Neural crest cell (in vitro differentiated cells): Measurements from ENCODE around the gene OTUB1. TPM values are rescaled to one million over a fixed set of nuclear protein-coding genes. Genes with fewer than 3 reads are reported as not detected.

Source experiments
- DNase-seq: peaks from one replicate; pipeline ENCODE4 v3.0.0; 2021; ENCODE audit warnings: low read depth, mixed read lengths, low spot score
- H3K27ac Mint-ChIP-seq: one replicate; pipeline ENCODE4 v1.8.0; 2021; ENCODE audit warnings: mild to moderate bottlenecking, mixed read lengths; ENCODE audit not compliant: unreplicated experiment
- H3K27me3 Mint-ChIP-seq: 2 replicates; pipeline ENCODE4 v1.8.0; 2021; ENCODE audit warnings: low read depth, mild to moderate bottlenecking, mixed read lengths
- H3K36me3 Mint-ChIP-seq: 2 replicates; pipeline ENCODE4 v1.8.0; 2021; ENCODE audit warnings: low read depth, mild to moderate bottlenecking, mixed read lengths
- H3K4me1 Mint-ChIP-seq: 2 replicates; pipeline ENCODE4 v1.8.0; 2021; ENCODE audit warnings: mixed read lengths
- H3K4me3 Mint-ChIP-seq: one replicate; pipeline ENCODE4 v1.8.0; 2021; ENCODE audit warnings: mild to moderate bottlenecking, mixed read lengths
- H3K9me3 Mint-ChIP-seq: 2 replicates; pipeline ENCODE4 v1.8.0; 2021; ENCODE audit warnings: mixed read lengths
- CTCF ChIP-seq: fragments of 200-600 bp; sonication (generic); conservative IDR thresholded peaks from 2 replicates; pipeline ENCODE4 v1.5.0; 2021; ENCODE audit warnings: antibody characterized with exemption, mild to moderate bottlenecking
- total RNA-seq: library from RNA; stranded (reverse); gene quantifications from 2 replicates; pipeline ENCODE4 v1.2.1, GENCODE V29; 2021

Gene OTUB1
- total RNA-seq, 1 donor from 2014 or later: 124 TPM

DNA sequence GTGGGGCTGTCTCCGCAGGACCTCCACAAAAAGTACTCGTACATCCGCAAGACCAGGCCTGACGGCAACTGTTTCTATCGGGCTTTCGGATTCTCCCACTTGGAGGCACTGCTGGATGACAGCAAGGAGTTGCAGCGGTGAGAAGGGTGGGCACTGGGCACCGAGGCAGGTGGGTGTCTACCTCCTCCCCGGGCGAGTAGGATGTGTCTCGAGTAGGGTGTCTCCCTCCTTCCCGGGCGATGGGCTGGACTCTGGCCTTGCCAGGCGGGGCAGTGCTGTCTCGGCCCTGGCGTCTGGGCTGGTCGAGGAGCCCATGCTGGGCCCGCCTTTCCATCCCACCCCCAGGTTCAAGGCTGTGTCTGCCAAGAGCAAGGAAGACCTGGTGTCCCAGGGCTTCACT lies 10.3 kb downstream of the OTUB1 start:
- no peak for TF ChIP-seq CTCF
- Mint-ChIP-seq H3K27ac (no peak overlapping the region), H3K9me3 (no peaks in the 10 kb centered on the region), H3K36me3 (peaks cover 10% of the 10 kb centered on the region), H3K4me3 (no peak overlapping the region), H3K27me3 (peaks cover 5% of the 10 kb centered on the region), H3K4me1 (peaks cover 10% of the 10 kb centered on the region)
- DNase-seq: no peak

GRCh38 chr11:63997104-63997700 lies 11.0 kb downstream of the OTUB1 start:
- Mint-ChIP-seq H3K4me3 (peak overlapping the region; percentile 19), H3K4me1 (peaks cover 15% of the 10 kb centered on the region), H3K36me3 (peaks cover 8% of the 10 kb centered on the region), H3K9me3 (no peaks in the 10 kb centered on the region), H3K27me3 (peaks cover 10% of the 10 kb centered on the region), H3K27ac (no peak overlapping the region)
- TF ChIP-seq CTCF: no peak
- no peak for DNase-seq

GRCh38 chr11:63997801-63998337 lies 11.6 kb downstream of the OTUB1 start:
- Mint-ChIP-seq H3K9me3 (no peaks in the 10 kb centered on the region), H3K27ac (peak overlapping the region; percentile 88), H3K36me3 (peaks cover 7% of the 10 kb centered on the region), H3K4me1 (peaks cover 14% of the 10 kb centered on the region), H3K27me3 (peaks cover 10% of the 10 kb centered on the region), H3K4me3 (no peak overlapping the region)
- DNase-seq: no peak
- TF ChIP-seq CTCF: no peak

DNA sequence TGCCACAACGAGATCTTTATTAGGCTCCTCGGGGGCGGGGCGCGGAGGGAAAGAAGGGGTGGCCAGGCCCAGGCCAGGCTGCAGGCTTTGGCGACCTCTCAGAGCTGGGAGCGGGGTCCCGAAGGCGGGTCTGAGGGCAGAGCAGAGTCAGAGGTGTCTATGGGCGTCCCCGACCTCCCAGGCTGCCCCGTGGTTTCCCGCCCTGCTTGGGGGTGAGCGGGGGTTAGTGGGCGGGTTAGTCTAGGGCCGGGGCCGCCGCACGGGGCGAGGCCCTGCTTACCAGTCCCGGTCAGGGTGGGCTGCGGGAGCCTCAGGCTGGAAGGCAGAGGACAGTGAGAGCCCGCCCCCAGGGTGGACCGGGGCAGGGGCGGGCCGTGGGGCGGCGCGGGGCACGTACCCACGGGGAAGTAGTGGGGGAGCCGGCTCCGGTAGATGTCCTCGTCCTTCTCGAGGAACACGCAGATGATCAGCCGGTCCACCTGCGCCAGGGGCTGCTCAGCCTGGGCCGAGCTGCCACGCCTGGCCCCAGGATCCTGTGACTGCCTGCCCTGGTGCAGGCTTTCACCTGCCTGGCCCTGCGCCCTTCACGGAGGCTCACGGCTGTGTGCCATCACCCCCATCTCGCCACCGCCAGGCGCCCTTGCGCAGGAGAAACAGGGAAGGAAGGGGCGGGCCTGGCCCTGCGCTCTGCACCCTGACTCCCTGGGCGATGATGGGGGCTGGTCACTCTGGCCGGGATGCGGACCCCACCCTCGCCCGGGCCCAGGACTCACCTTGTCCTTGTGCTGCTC lies 12.5 kb downstream of the OTUB1 start:
- peak overlapping the region; percentile 88 for H3K27ac Mint-ChIP-seq
- H3K4me3 Mint-ChIP-seq: peak overlapping the region; percentile 57

More for the DNA sequence above, 12.5 kb downstream of the OTUB1 start:
- Mint-ChIP-seq H3K36me3 (peaks cover 3% of the 10 kb centered on the region), H3K9me3 (no peaks in the 10 kb centered on the region), H3K4me1 (peaks cover 13% of the 10 kb centered on the region), H3K27me3 (peaks cover 14% of the 10 kb centered on the region)
- no peak for TF ChIP-seq CTCF
- peak; percentile 29 for DNase-seq
